Osteocyte (in vitro differentiated cells): ENCODE results near the gene ANKS4B. TPM values are rescaled to one million over a fixed set of nuclear protein-coding genes. Genes with fewer than 3 reads are reported as not detected.

Experiments used
- DNase-seq: peaks from one replicate; pipeline ENCODE4 v3.0.0; 2021; ENCODE audit warnings: mixed read lengths; ENCODE audit not compliant: unreplicated experiment; ENCODE audit errors: extremely low spot score
- H3K27ac Mint-ChIP-seq: one replicate; pipeline ENCODE4 v1.8.0; 2021; ENCODE audit warnings: mild to moderate bottlenecking, mixed read lengths; ENCODE audit not compliant: unreplicated experiment
- H3K27me3 Mint-ChIP-seq: one replicate; pipeline ENCODE4 v1.8.0; 2021; ENCODE audit warnings: mixed read lengths; ENCODE audit not compliant: unreplicated experiment
- H3K36me3 Mint-ChIP-seq: one replicate; pipeline ENCODE4 v1.8.0; 2021; ENCODE audit warnings: mixed read lengths; ENCODE audit not compliant: unreplicated experiment
- H3K4me1 Mint-ChIP-seq: one replicate; pipeline ENCODE4 v1.8.0; 2021; ENCODE audit warnings: mixed read lengths; ENCODE audit not compliant: unreplicated experiment
- H3K4me3 Mint-ChIP-seq: one replicate; pipeline ENCODE4 v1.8.0; 2021; ENCODE audit warnings: mild to moderate bottlenecking, moderate library complexity, mixed read lengths; ENCODE audit not compliant: unreplicated experiment
- H3K9me3 Mint-ChIP-seq: one replicate; pipeline ENCODE4 v1.8.0; 2021; ENCODE audit warnings: mixed read lengths; ENCODE audit not compliant: unreplicated experiment
- total RNA-seq: library from RNA; stranded (reverse); gene quantifications from 2 replicates; pipeline ENCODE4 v1.2.1, GENCODE V29; 2021
- TF ChIP-seq, protein P1 (sequence below): fragments of 200-600 bp; sonication (generic); IDR thresholded peaks from 2 replicates; pipeline ENCODE4 v1.5.0; 2021; ENCODE audit warnings: antibody characterized with exemption, mild to moderate bottlenecking, moderate library complexity

ANKS4B gene
- total RNA-seq, 1 donor from 2014 or later: not detected

DNA sequence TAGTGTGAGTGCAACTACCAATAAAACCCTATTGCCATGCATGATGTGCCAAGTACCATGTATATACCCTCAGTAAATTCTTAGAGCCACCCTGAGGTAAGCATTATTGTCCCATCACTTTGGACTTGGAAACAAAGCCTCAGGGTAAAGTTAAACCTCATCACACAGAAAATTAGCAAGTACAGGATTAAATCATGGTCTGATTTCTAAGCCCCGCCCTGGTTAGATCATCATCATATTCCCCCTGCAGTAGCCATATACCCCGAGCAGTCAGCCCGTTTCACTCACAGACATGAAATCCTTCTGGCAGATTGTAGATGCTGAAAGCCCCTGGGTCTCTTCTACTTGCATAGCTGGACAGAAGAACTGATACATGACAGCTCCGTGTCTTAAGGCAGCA is 26.9 kb upstream of the ANKS4B start:
- TF ChIP-seq, protein P1, sequence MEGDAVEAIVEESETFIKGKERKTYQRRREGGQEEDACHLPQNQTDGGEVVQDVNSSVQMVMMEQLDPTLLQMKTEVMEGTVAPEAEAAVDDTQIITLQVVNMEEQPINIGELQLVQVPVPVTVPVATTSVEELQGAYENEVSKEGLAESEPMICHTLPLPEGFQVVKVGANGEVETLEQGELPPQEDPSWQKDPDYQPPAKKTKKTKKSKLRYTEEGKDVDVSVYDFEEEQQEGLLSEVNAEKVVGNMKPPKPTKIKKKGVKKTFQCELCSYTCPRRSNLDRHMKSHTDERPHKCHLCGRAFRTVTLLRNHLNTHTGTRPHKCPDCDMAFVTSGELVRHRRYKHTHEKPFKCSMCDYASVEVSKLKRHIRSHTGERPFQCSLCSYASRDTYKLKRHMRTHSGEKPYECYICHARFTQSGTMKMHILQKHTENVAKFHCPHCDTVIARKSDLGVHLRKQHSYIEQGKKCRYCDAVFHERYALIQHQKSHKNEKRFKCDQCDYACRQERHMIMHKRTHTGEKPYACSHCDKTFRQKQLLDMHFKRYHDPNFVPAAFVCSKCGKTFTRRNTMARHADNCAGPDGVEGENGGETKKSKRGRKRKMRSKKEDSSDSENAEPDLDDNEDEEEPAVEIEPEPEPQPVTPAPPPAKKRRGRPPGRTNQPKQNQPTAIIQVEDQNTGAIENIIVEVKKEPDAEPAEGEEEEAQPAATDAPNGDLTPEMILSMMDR: no peak
- Mint-ChIP-seq H3K36me3 (no peaks in the 10 kb centered on the region), H3K9me3 (no peaks in the 10 kb centered on the region), H3K4me3 (no peak overlapping the region), H3K27me3 (peaks cover 13% of the 10 kb centered on the region), H3K27ac (no peak overlapping the region), H3K4me1 (no peaks in the 10 kb centered on the region)
- no peak for DNase-seq

DNA sequence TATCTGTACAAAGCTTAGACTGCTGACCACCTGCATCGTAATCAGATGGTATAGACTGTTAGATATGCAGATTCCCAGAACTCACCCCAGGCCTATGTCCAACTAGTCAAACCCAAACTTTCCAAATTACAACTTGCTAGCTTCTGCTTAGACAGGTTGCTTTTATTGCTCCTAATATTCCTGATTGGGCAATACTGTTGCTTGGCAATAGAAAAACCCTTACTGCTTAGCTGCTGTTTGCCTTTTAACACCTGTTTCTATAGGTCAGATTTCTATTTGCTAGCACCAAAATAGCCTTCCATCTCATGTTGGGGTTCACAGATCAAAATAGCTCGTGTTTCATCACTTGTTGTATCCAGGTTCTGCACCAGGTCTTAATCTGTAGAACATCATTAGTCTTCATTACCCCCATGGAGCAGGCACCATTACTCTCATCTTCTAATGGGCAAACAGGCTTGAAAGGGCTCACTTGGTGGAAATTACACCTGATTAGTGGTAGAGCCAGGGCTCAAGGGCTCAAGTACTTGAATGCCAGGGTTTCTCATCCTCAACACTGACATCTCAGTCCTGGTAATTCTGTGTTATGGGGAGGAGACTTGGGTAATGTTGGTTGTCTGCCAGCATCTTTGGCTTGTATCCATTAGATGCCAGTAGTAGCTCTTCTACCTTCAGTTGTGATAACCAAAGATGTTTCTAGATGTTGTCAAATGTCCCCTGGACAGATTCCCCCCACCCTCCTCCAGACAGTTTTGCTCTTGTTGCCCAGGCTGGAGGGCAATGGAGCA is 24.9 kb upstream of the ANKS4B start:
- H3K4me1 Mint-ChIP-seq: no peaks in the 10 kb centered on the region
- H3K36me3 Mint-ChIP-seq: no peaks in the 10 kb centered on the region
- TF ChIP-seq, protein P1: no peak
- no peaks in the 10 kb centered on the region for H3K9me3 Mint-ChIP-seq
- H3K4me3 Mint-ChIP-seq: no peak overlapping the region
- peaks cover 8% of the 10 kb centered on the region for H3K27me3 Mint-ChIP-seq
- H3K27ac Mint-ChIP-seq: no peak overlapping the region
- DNase-seq: no peak

DNA sequence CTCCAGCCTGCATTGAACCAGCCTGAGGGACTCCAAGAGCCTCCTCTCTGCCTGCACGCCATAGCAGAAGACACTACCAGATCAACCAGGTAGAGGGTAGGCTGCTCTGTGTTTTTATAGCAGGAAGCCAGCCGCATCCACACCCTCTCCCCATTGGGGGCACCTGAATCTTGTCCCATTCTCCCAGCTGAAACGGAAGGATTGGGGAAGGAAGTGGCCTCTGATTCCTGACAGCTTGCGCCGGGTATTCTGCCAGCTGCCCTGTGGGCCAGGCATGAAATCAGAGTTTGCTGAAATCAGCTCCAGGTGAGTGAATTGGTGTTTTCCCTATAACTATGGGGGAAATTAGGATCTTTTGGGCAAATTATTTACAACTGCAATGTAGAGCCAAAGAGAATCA is 22.0 kb upstream of the ANKS4B start, which contains the start of gene ZP2:
TSS of gene ZP2 (minus strand) at position 89 of the 400 bp plus-strand sequence. CDS start at position 62, 27 bp downstream.
- TF ChIP-seq, protein P1: no peak
- no peaks in the 10 kb centered on the region for H3K9me3 Mint-ChIP-seq
- no peak within 1 kb of the TSS for H3K4me3 Mint-ChIP-seq
- no peak for DNase-seq
- no peaks in the 10 kb centered on the region for H3K4me1 Mint-ChIP-seq
- no peaks in the 10 kb centered on the region for H3K36me3 Mint-ChIP-seq
- H3K27ac Mint-ChIP-seq: no peak within 1 kb of the TSS
- peaks cover 20% of the 10 kb centered on the region for H3K27me3 Mint-ChIP-seq

DNA sequence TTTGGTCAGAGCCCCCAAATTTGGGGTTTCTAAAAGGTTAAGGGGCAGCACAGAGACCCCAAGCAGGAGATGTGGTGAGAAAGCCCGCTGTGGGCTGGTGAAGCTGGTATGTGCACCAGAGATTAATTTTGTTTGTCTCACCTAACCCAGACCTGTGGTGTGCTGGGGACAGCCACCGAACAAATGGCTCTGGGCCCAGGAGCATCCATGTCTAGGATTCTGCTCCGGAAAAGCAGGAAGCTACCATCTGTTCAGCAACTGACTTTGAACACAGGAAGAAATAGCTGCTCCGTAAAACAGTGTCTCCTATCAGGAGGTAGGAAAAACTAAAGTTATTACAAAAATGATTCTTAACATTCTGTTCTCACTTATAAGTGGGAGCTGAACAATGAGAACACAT is 19.4 kb upstream of the ANKS4B start:
- H3K4me1 Mint-ChIP-seq: no peaks in the 10 kb centered on the region
- DNase-seq: no peak
- TF ChIP-seq, protein P1: no peak
- no peak overlapping the region for H3K4me3 Mint-ChIP-seq
- H3K36me3 Mint-ChIP-seq: no peaks in the 10 kb centered on the region
- no peak overlapping the region for H3K27ac Mint-ChIP-seq
- no peaks in the 10 kb centered on the region for H3K9me3 Mint-ChIP-seq
- peaks cover 17% of the 10 kb centered on the region for H3K27me3 Mint-ChIP-seq

DNA sequence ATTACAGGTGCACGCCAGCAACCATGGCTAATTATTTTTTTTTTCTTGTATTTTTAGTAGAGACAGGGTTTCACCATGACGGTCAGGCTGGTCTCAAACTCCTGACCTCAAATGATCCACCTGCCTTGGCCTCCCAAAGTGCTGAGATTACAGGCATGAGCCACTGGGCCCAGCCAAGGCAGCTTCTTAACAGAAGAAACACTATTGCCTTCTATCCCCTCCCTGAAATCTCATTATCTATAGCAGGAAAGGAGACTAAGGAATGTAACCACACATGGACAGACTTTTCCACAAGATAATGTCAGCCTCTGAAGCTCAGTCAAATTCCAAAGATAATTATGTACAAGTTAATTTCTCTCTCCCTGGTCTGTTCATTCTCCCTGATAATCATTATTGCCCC is 16.4 kb upstream of the ANKS4B start:
- H3K36me3 Mint-ChIP-seq: no peaks in the 10 kb centered on the region
- TF ChIP-seq, protein P1: no peak
- no peak overlapping the region for H3K4me3 Mint-ChIP-seq
- H3K27me3 Mint-ChIP-seq: peaks cover 29% of the 10 kb centered on the region
- H3K27ac Mint-ChIP-seq: no peak overlapping the region
- no peaks in the 10 kb centered on the region for H3K9me3 Mint-ChIP-seq
- peak; percentile 11 for DNase-seq
- H3K4me1 Mint-ChIP-seq: no peaks in the 10 kb centered on the region
